Measurements from ENCODE around the gene PRR29. TPM values are rescaled to one million over a fixed set of nuclear protein-coding genes. Genes with fewer than 3 reads are reported as not detected.

The PRR29 gene
- total RNA-seq, 1 experiment from 2014 or later, result 0.77 TPM

- Histone ChIP-seq H3K27me3 (ENCODE audit: low read length) (no peaks in the 10 kb centered on the region), H3K79me2 (ENCODE audit: low read length) (no peaks in the 10 kb centered on the region), H2AFZ (ENCODE audit: low read length) (no peak overlapping the region), H3K4me3 (ENCODE audit: low read length) (no peak overlapping the region), H3K9me2 (replicated peaks; ENCODE audit: low read length) (no peaks in the 10 kb centered on the region), H3K4me2 (ENCODE audit: low read length) (no peak overlapping the region), H3K9ac (ENCODE audit: low read length) (no peak overlapping the region), H3K36me3 (ENCODE audit: low read depth, low read length) (no peaks in the 10 kb centered on the region), H3K4me1 (ENCODE audit: insufficient read depth, low read length) (peaks cover 11% of the 10 kb centered on the region), H3F3A (ENCODE audit: low read length, unreplicated experiment) (no peaks in the 10 kb centered on the region), H3K27ac (ENCODE audit: low read length) (no peak overlapping the region), H3K9me3 (ENCODE audit: low read length) (no peaks in the 10 kb centered on the region), H4K20me1 (ENCODE audit: low read length) (no peaks in the 10 kb centered on the region)
- ChIA-PET POLR2A (ENCODE audit: unreplicated experiment) (no interaction called here), CTCF (interaction anchor here (0.6 kb wide), 1 partner anchor 53 kb away, joined by 3 read pairs; no protein-coding TSS in a partner anchor)
- intact Hi-C loops (cut with micrococcal nuclease), result no loop called here
- no peak for TF ChIP-seq CTCF (conservative IDR thresholded peaks at IDR 0.05; ENCODE audit: low read depth, low read length)
- TF ChIP-seq EZH2phosphoT487 (IDR thresholded peaks at IDR 0.05; ENCODE audit: borderline replicate concordance, low read length), result no peak
- no peak for TF ChIP-seq EZH2 (IDR thresholded peaks at IDR 0.05; ENCODE audit: low read length, unreplicated experiment)
- BruUV-seq (replicated peaks), result no TSS peak
- ATAC-seq, result no peak
- no peak for DNase-seq
Observed at GRCh38 chr17:63969278-63969677, 28.9 kb upstream of the PRR29 start.

GRCh38 chr17:63972796-63973195 is 25.4 kb upstream of the PRR29 start, which contains the start of gene SCN4A:
TSS of gene SCN4A (minus strand) at chr17:63972918. CDS start at chr17:63972841, 77 bp downstream.
- Histone ChIP-seq H3K9ac (ENCODE audit: low read length) (no peak within 1 kb of the TSS), H3K36me3 (ENCODE audit: low read depth, low read length) (no peaks in the 10 kb centered on the region), H3K9me2 (replicated peaks; ENCODE audit: low read length) (no peaks in the 10 kb centered on the region), H2AFZ (ENCODE audit: low read length) (no peak within 1 kb of the TSS), H3K9me3 (ENCODE audit: low read length) (no peaks in the 10 kb centered on the region), H3K27me3 (ENCODE audit: low read length) (no peaks in the 10 kb centered on the region), H3K79me2 (ENCODE audit: low read length) (no peaks in the 10 kb centered on the region), H3K27ac (ENCODE audit: low read length) (peak within 1 kb of the TSS; percentile 95), H4K20me1 (ENCODE audit: low read length) (no peaks in the 10 kb centered on the region), H3K4me2 (ENCODE audit: low read length) (peak within 1 kb of the TSS; percentile 91), H3K4me1 (ENCODE audit: insufficient read depth, low read length) (peaks cover 29% of the 10 kb centered on the region), H3F3A (ENCODE audit: low read length, unreplicated experiment) (no peaks in the 10 kb centered on the region), H3K4me3 (ENCODE audit: low read length) (peak within 1 kb of the TSS; percentile 53; the same call in 1 of the 2 replicates)
- ChIA-PET POLR2A (ENCODE audit: unreplicated experiment) (no interaction called here), CTCF (no interaction called here)
- no peak for DNase-seq
- intact Hi-C loops (cut with micrococcal nuclease), result no loop called here
- no TSS peak for BruUV-seq (replicated peaks)
- no peak for ATAC-seq
- TF ChIP-seq CTCF (conservative IDR thresholded peaks at IDR 0.05; ENCODE audit: low read depth, low read length) (no peak), EZH2phosphoT487 (IDR thresholded peaks at IDR 0.05; ENCODE audit: borderline replicate concordance, low read length) (no peak), EZH2 (IDR thresholded peaks at IDR 0.05; ENCODE audit: low read length, unreplicated experiment) (no peak)

- Histone ChIP-seq H3K4me2 (ENCODE audit: low read length) (0 out of 2 replicates have a peak overlapping the region, but pooled peaks have one; percentile 91), H3K4me3 (ENCODE audit: low read length) (no peak overlapping the region), H2AFZ (ENCODE audit: low read length) (no peak overlapping the region), H3K4me1 (ENCODE audit: insufficient read depth, low read length) (peaks cover 29% of the 10 kb centered on the region), H3K79me2 (ENCODE audit: low read length) (no peaks in the 10 kb centered on the region), H3K9me3 (ENCODE audit: low read length) (no peaks in the 10 kb centered on the region), H3K9me2 (replicated peaks; ENCODE audit: low read length) (no peaks in the 10 kb centered on the region), H3K27ac (ENCODE audit: low read length) (no peak overlapping the region), H3K9ac (ENCODE audit: low read length) (no peak overlapping the region), H3K36me3 (ENCODE audit: low read depth, low read length) (no peaks in the 10 kb centered on the region), H3K27me3 (ENCODE audit: low read length) (no peaks in the 10 kb centered on the region), H3F3A (ENCODE audit: low read length, unreplicated experiment) (no peaks in the 10 kb centered on the region), H4K20me1 (ENCODE audit: low read length) (no peaks in the 10 kb centered on the region)
- DNase-seq, result no peak
- ChIA-PET CTCF (no interaction called here), POLR2A (ENCODE audit: unreplicated experiment) (no interaction called here)
- TF ChIP-seq CTCF (conservative IDR thresholded peaks at IDR 0.05; ENCODE audit: low read depth, low read length) (no peak), EZH2 (IDR thresholded peaks at IDR 0.05; ENCODE audit: low read length, unreplicated experiment) (no peak), EZH2phosphoT487 (IDR thresholded peaks at IDR 0.05; ENCODE audit: borderline replicate concordance, low read length) (no peak)
- ATAC-seq, result no peak
- BruUV-seq (replicated peaks), result no TSS peak
- intact Hi-C loops (cut with micrococcal nuclease), result no loop called here
Observed at GRCh38 chr17:63973247-63973646, 24.9 kb upstream of the PRR29 start.

Measured in PC-3 (cell line).